Stimulated activated CD4-positive, alpha-beta T cell treated with anti-CD3 and anti-CD28 coated beads, TNF-alpha, amount 100 ng/mL, for 48 hours (primary cell): ENCODE data around the gene C11orf91.
"Not testable (repeated sequence)": the region's sequence is repeated elsewhere in the genome, so short reads cannot be mapped to it uniquely, and the experiment has no call there.

Source experiments
- DNase-seq, 3 donors: peaks; one replicate each; pipeline ENCODE4 v3.0.0-alpha.2; 2020; ENCODE audit warnings: low read depth in 3 of 3

The C11orf91 gene

DNA sequence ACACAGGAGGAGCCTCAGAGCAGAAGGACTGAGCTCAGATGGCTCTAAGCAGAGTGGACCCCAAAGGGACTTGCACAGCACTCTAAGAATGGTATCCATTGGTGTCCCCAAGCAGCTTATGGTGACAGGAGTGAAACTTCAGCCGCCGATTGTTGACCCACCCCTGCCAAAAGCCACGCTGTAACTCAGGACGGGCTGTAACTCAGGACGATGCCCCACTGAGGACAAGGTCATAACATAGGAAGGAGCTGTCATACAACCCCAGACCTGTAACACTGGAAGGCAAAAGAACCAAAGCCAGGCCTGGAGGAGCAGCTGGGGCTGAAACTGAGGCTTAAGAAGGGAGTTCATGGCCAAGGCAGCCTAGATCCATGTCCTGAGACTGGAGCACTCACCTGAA is 21.4 kb upstream of the C11orf91 start:
- DNase-seq: no peak

GRCh38 chr11:33721426-33721825 is 20.8 kb upstream of the C11orf91 start:
- DNase-seq: no peak

DNA sequence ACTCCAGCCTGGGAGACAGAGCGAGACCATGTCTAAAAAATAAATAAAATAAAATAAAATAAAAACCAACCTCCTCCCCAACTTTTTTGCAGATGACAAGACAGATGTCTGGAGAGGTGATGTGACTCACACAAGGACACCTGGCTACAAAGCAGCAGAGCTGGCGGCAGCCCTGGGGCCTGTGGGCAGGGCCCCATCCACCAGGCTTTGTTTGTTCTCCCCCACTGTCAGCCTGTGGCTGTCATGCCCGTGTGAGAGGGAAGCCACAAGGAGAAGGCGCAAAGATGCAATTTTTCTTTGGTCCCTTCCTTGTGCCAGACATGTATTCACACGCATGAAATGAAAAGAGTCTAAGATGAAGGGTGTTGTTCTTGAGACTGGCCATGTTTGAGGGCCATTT is 19.0 kb upstream of the C11orf91 start:
- no peak for DNase-seq

DNA sequence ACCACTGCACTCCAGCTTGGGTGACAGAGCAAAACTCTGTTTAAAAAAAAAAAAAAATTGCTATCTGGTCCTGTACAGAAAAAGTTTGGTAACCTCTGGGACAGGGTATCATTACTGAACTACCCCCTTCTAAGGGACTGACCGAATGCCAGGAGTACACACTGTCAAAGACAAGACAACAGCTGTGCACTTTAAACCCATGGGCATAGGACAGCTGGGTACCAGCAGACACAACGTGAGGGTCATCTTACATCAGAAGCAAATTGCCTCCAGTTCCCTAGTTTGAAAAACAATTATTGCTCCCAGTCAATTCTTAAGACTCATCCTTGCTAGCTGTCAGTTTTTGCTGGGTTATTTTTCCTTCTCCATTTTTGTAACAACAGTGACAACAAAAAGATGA is 17.8 kb upstream of the C11orf91 start:
- DNase-seq: no peak

- DNase-seq: no peak
Observed at GRCh38 chr11:33716243-33716642, 15.6 kb upstream of the C11orf91 start.

DNA sequence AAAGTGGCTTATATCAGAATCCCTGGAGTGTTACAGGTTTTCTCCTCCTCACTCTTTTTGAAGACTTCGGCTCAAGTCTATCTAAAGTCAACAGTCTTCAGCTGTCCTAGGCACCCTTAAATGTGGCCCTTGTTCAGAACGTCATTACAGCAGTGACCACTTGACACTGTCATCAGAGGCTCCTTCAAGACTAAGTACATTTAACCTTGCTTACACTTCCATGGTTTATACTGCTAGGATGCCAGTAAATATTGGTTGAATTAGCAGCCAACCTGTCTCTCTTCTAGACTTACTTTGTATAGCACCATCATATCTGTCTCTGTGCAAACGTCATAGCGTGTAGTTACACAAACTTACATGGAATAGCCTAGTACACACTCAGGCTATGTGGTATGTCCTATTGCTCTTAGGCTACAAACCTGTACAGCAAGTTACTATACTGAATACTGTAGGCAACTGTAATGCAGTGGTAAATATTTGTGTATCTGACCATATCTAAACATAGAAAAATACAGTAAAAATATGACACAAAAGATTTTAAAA is 13.3 kb upstream of the C11orf91 start:
- DNase-seq: no peak

DNA sequence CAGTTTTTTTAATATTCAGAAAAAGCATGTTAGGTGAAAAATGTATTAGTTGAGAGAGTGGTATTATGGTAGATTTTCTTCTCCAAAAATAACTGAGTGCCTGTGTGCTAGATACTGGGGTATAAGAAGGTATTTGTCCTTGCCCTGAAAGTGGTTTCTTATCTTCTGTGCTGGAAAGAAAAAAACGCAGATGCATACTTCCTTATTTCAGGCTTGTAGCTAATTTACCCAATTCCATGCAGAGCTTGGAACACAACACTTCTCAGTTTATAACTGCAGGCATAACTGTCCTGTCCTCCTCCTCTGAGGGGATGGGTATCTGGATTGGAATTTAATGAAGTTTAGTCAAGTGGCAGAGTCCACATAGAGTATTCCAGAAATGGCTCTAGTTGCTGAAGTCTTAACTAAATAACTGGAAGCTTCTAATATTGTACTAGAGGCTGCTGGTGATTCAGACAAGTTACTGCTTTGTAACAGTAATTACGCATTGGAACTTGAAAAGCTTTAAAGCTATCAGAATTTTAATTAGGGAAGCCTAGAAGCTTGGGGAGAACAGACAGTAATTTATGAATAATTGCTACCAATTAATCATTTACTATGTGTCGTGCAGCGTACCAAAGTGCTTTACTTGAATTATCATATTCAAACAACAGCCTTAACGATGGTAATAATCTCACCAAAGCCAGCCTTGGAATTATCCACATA is 12.7 kb upstream of the C11orf91 start:
- no peak for DNase-seq

- no peak for DNase-seq
Observed at GRCh38 chr11:33712436-33712835, 11.8 kb upstream of the C11orf91 start.

DNA sequence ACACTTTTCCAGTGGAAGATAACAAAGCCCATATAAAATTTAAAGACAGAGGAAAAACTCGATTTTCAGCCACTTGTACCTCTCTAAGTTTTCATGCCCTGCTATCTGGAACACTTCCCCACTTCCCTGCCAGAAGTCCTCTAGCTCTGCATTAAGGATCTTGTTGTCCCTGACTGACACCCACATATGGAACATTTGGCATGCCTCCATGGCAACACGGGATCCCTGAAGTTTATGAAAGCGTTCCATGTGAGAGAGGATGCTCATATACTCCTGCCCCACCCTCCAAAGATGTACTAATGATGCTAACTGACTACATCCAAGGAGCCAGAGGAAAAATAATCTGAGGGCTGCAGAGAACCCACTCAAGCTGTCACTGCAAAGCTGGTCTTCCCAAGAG is 8.8 kb upstream of the C11orf91 start:
- no peak for DNase-seq

- DNase-seq: no peak
Observed at GRCh38 chr11:33708985-33709384, 8.4 kb upstream of the C11orf91 start.

GRCh38 chr11:33707831-33708230 is 7.2 kb upstream of the C11orf91 start:
- not testable (repeated sequence) for DNase-seq

DNA sequence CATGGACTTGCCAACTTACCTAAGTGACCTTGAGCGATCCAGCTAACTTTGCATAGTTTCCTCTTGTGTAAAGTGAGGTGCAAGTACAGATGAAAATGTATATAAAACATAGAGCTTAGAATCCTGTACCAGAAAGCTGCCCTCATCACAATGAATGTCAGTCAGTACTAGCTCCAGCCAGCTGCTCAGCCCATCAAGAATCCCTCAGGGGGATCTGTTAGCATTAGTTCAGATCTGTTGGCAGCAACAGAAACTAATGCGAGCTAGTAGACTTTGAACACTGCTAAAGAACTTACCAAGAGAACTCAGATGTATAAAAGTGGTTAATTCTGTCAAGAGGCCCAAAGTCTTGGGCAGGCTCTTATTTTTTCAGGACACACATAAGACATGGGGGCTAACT is 6.3 kb upstream of the C11orf91 start:
- no peak for DNase-seq

- no peak for DNase-seq
Observed at GRCh38 chr11:33706546-33706945, 5.9 kb upstream of the C11orf91 start.

DNA sequence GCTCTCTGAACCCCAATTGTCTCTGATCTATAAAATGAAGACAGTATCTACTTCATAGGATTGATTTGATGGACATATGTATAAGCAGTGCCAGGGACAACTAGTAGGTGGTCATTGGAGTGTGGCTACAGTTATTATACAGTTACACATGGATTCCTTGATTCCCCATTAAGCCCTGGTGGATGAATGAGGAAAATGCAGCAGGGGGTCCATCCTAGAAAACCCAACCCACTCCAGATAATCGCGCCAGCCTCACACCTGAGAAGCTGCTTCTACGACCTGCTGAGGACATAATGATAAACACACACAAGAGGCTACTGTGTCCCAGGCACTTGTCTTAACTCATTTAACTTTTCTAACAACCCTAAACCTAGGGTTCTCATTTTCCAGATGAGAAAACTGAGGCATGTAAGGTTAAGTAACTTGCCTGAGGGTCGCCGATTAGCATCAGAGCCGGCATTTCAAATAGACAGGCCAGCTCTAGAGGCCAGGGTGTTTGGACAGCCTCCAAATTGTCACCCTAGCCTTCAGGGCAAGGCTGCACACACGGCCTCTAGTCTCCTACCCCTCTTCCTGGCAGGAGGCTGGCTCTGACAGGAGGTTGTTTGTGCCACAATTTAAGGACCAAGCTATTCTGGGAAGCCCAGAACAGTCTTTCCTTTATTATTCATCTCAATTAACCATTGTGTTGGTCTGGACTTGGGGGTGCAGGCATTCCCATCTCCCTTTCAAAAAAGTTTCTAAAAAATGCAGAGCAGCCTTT is 3.8 kb upstream of the C11orf91 start:
- no peak for DNase-seq

- no peak for DNase-seq
Observed at GRCh38 chr11:33703788-33704187, 3.2 kb upstream of the C11orf91 start.

GRCh38 chr11:33703234-33703633 is 2.6 kb upstream of the C11orf91 start:
- no peak for DNase-seq

GRCh38 chr11:33701302-33702230 is 940 bp upstream of the C11orf91 start:
- no peak for DNase-seq

DNA sequence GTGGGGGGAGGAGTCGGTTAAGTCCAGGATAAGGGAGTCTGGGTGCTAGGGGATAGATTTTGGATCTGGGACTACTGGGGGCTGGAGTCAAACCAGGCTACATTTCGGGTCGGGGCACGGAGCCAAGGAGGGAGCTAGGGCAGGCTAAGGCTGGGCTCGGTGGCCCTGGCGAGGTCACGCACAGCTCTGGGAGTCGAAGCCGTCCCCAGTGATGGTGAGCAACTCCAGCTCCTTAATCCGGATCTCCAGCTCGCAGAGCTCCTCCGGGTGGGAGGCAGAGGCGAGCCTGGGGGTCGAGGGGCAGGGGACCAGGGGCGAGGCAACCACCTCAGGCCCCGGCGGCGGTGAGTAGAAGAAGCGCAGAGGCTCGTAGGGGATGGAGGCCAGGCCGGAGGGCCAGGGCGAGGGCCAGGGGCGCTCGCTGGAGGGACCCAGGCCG is 544 bp downstream of the C11orf91 start:
- no peak for DNase-seq

GRCh38 chr11:33699515-33700062 is 1.0 kb downstream of the C11orf91 start:
- DNase-seq: no peak

- no peak for DNase-seq
Observed at GRCh38 chr11:33698921-33699320, 1.7 kb downstream of the C11orf91 start.

DNA sequence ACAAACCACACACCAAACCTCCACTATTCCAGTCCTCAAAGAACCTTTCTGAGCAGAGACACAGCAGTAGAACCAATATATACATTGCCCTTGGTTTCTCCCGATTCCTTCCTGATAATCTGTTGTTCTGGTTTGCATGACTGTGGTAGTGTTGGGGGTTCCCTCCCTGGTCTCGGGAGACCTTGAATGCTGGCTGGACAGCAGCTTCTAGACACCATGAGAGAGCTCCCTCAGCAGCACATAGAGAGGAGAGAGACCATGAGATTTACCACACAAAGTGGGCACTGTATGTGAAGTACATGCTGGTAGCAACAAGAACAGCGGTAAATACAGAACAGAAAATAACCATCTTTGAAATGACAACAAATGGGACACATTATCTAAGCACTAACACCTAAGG is 2.6 kb downstream of the C11orf91 start:
- no peak for DNase-seq
